HG03175 (cell line): ENCODE results near the gene LSS.
"Not testable (repeated sequence)": the region's sequence is repeated elsewhere in the genome, so short reads cannot be mapped to it uniquely, and the experiment has no call there.

Source experiments
- ATAC-seq: cut with Tn5 transposase; IDR thresholded peaks from one replicate; pipeline ENCODE4 v1.9.1; 2021; ENCODE audit warnings: mild to moderate bottlenecking, moderate library complexity; ENCODE audit not compliant: unreplicated experiment

LSS gene

GRCh38 chr21:46206163-46207005 lies 22.2 kb downstream of the LSS start:
- no peak for ATAC-seq

- ATAC-seq = no peak
These were observed 22.8 kb downstream of the LSS start for GRCh38 chr21:46205766-46206162.

GRCh38 chr21:46205166-46205565 lies 23.4 kb downstream of the LSS start:
- ATAC-seq = no peak

GRCh38 chr21:46203203-46203600 lies 25.4 kb downstream of the LSS start:
- ATAC-seq = no peak

- no peak for ATAC-seq
These were observed 25.9 kb downstream of the LSS start for GRCh38 chr21:46202592-46203202.

GRCh38 chr21:46200877-46201803 lies 27.4 kb downstream of the LSS start:
- not testable (repeated sequence) for ATAC-seq

- no peak for ATAC-seq
These were observed 28.9 kb downstream of the LSS start for GRCh38 chr21:46199436-46200373.

GRCh38 chr21:46196733-46197132 lies 31.8 kb downstream of the LSS start:
- no peak for ATAC-seq

GRCh38 chr21:46195595-46196195 lies 32.9 kb downstream of the LSS start:
- no peak for ATAC-seq

- no peak for ATAC-seq
These were observed 33.9 kb downstream of the LSS start for GRCh38 chr21:46194374-46195334.

GRCh38 chr21:46193829-46194373 lies 34.7 kb downstream of the LSS start:
- no peak for ATAC-seq

GRCh38 chr21:46191686-46192575 lies 36.6 kb downstream of the LSS start:
- no peak for ATAC-seq

- ATAC-seq = no peak
These were observed 37.3 kb downstream of the LSS start for GRCh38 chr21:46191257-46191685.

- no peak for ATAC-seq
These were observed 38.0 kb downstream of the LSS start for GRCh38 chr21:46190491-46191131.

GRCh38 chr21:46189959-46190490 lies 38.5 kb downstream of the LSS start:
- no peak for ATAC-seq

- ATAC-seq = no peak
These were observed 39.2 kb downstream of the LSS start for GRCh38 chr21:46189213-46189958.
